H1 (cell line): Measurements from ENCODE around the gene RCE1. TPM values are rescaled to one million over a fixed set of nuclear protein-coding genes. Genes with fewer than 3 reads are reported as not detected.

Source experiments
- CTCF ChIA-PET: fragments of 300-600 bp; sonication (Branson Sonifier 250); formaldehyde crosslinking; loops from one replicate; lab custom pipeline; 2021; ENCODE audit not compliant: partially characterized antibody; lab: Charles Lee
- POLR2A ChIA-PET: fragments of 300-600 bp; sonication (Branson Sonifier 250); formaldehyde crosslinking; loops from one replicate; lab custom pipeline; 2021; ENCODE audit warnings: inconsistent platforms; ENCODE audit not compliant: partially characterized antibody; lab: Charles Lee
- DNase-seq, 2 experiments: peaks; one replicate each; pipeline versions ENCODE4 v3.0.0 to v3.0.0-alpha.2; 2010 to 2022; ENCODE audit warnings: low spot score in 2 of 2, low read depth in 1 of 2, mixed read lengths in 1 of 2
- FAIRE-seq: peaks from 2 replicates; lab custom pipeline; 2011; peaks lifted over from hg19 to GRCh38; lab: Jason Lieb, UNC
- H2AFZ ChIP-seq: 2 replicates; pipeline ENCODE4 v1.8.1; 2012; ENCODE audit warnings: low read length, inconsistent platforms
- H2AK5ac ChIP-seq: 2 replicates; pipeline ENCODE4 v1.6.1; 2013; ENCODE audit warnings: low read depth, low read length
- H2BK120ac ChIP-seq: replicated peaks from 2 replicates; pipeline ENCODE3; 2013; ENCODE audit warnings: low read depth, low read length, inconsistent platforms
- H2BK12ac ChIP-seq: 2 replicates; pipeline ENCODE4 v1.6.1; 2013; ENCODE audit warnings: low read depth, low read length
- H2BK15ac ChIP-seq: 2 replicates; pipeline ENCODE4 v1.6.1; 2013; ENCODE audit warnings: low read length
- H2BK20ac ChIP-seq: 2 replicates; pipeline ENCODE4 v1.6.1; 2013; ENCODE audit warnings: low read length
- H2BK5ac ChIP-seq: 2 replicates; pipeline ENCODE4 v1.6.1; 2013; ENCODE audit warnings: low read depth, low read length
- H3K14ac ChIP-seq: 2 replicates; pipeline ENCODE4 v1.6.1; 2013; ENCODE audit warnings: inconsistent platforms; ENCODE audit not compliant: insufficient read length
- H3K18ac ChIP-seq: 2 replicates; pipeline ENCODE4 v1.6.1; 2013; ENCODE audit warnings: low read length; ENCODE audit errors: extremely low read depth
- H3K23ac ChIP-seq: 2 replicates; pipeline ENCODE4 v1.6.1; 2013; ENCODE audit warnings: inconsistent platforms; ENCODE audit not compliant: insufficient read length
- H3K23me2 ChIP-seq: 2 replicates; pipeline ENCODE4 v1.6.1; 2013; ENCODE audit warnings: low read depth, low read length
- H3K27ac ChIP-seq: 2 replicates; pipeline ENCODE4 v1.6.1; 2011; ENCODE audit warnings: low read depth, low read length, inconsistent platforms
- H3K27me3 ChIP-seq, 4 experiments: replicated peaks in 1 of 4; 1 replicate in 1 of 4; 2 replicates in 3 of 4; pipeline versions ENCODE4 v1.6.1 to v1.8.1; 2011 to 2013; ENCODE audit warnings: low read length in 3 of 4, mild to moderate bottlenecking in 3 of 4, inconsistent platforms in 2 of 4, mixed read lengths in 2 of 4, moderate library complexity in 1 of 4; ENCODE audit not compliant: control insufficient read depth in 3 of 4, insufficient read depth in 3 of 4; ENCODE audit errors: extremely low read depth in 1 of 4
- H3K36me3 ChIP-seq, 4 experiments: 2 replicates each; pipeline versions ENCODE4 v1.6.1 to v1.8.1; 2011 to 2013; ENCODE audit warnings: mild to moderate bottlenecking in 4 of 4, low read length in 3 of 4, moderate library complexity in 2 of 4, control low read depth in 1 of 4, inconsistent platforms in 1 of 4; ENCODE audit not compliant: insufficient read depth in 4 of 4, control insufficient read depth in 2 of 4
- H3K4ac ChIP-seq: replicated peaks from 2 replicates; pipeline ENCODE3; 2013; ENCODE audit warnings: low read length, low read depth, mixed read lengths, inconsistent platforms; ENCODE audit not compliant: insufficient read length
- H3K4me1 ChIP-seq, 4 experiments: replicated peaks in 1 of 4; 1 replicate in 1 of 4; 2 replicates in 3 of 4; pipeline versions ENCODE4 v1.6.1 to v1.8.1; 2011 to 2013; ENCODE audit warnings: low read length in 3 of 4, inconsistent platforms in 2 of 4, mixed read lengths in 1 of 4; ENCODE audit not compliant: insufficient read depth in 4 of 4, control insufficient read depth in 3 of 4
- H3K4me2 ChIP-seq, 2 experiments: 2 replicates each; pipeline versions ENCODE4 v1.6.1 to v1.8.1; 2011 to 2013; ENCODE audit warnings: low read depth in 2 of 2, low read length in 2 of 2, control low read depth in 1 of 2, inconsistent platforms in 1 of 2, mild to moderate bottlenecking in 1 of 2; ENCODE audit not compliant: insufficient read depth in 1 of 2
- H3K4me3 ChIP-seq, 4 experiments: fragments of 200-600, 300-600 bp in 1 of 4; sonication (generic), shearing (Covaris generic), sonication (Bioruptor Twin) in 1 of 4; 2 replicates each; pipeline versions ENCODE4 v1.5.1 to v1.8.1; 2011 to 2016; ENCODE audit warnings: low read length in 4 of 4, low read depth in 3 of 4, control low read depth in 2 of 4, inconsistent platforms in 2 of 4, mild to moderate bottlenecking in 2 of 4, mixed read lengths in 1 of 4, moderate library complexity in 1 of 4; ENCODE audit not compliant: insufficient read depth in 2 of 4; ENCODE audit errors: extremely low read depth in 1 of 4
- H3K56ac ChIP-seq: replicated peaks from 2 replicates; pipeline ENCODE3; 2013; ENCODE audit warnings: low read depth, mild to moderate bottlenecking, mixed read lengths, low read length, inconsistent platforms; ENCODE audit not compliant: insufficient read length
- H3K79me1 ChIP-seq: 2 replicates; pipeline ENCODE4 v1.6.1; 2013; ENCODE audit warnings: low read depth, low read length, control low read depth
- H3K79me2 ChIP-seq, 2 experiments: 2 replicates each; pipeline versions ENCODE4 v1.6.1 to v1.8.1; 2012 to 2013; ENCODE audit warnings: low read length in 2 of 2, mild to moderate bottlenecking in 2 of 2, inconsistent platforms in 1 of 2; ENCODE audit not compliant: insufficient read depth in 2 of 2, control insufficient read depth in 1 of 2
- H3K9ac ChIP-seq, 4 experiments: replicated peaks in 1 of 4; 1 replicate in 1 of 4; 2 replicates in 3 of 4; pipeline versions ENCODE4 v1.6.1 to v1.8.1; 2011 to 2013; ENCODE audit warnings: low read depth in 3 of 4, low read length in 3 of 4, control low read depth in 2 of 4, mild to moderate bottlenecking in 2 of 4, moderate library complexity in 2 of 4, inconsistent platforms in 1 of 4; ENCODE audit errors: extremely low read depth in 1 of 4
- H3K9me3 ChIP-seq, 2 experiments: 2 replicates each; pipeline versions ENCODE4 v1.6.1 to v1.8.1; 2012 to 2013; ENCODE audit warnings: mild to moderate bottlenecking in 2 of 2, moderate library complexity in 2 of 2, control low read depth in 1 of 2, inconsistent platforms in 1 of 2, low read depth in 1 of 2, low read length in 1 of 2, mixed read lengths in 1 of 2; ENCODE audit not compliant: insufficient read depth in 2 of 2
- H4K20me1 ChIP-seq, 2 experiments: replicated peaks in 1 of 2; 2 replicates each; pipeline versions ENCODE3 to v1.8.1; 2011 to 2013; ENCODE audit warnings: inconsistent platforms in 2 of 2, low read length in 2 of 2, mild to moderate bottlenecking in 1 of 2; ENCODE audit not compliant: insufficient read depth in 2 of 2, control insufficient read depth in 1 of 2
- H4K5ac ChIP-seq: 2 replicates; pipeline ENCODE4 v1.6.1; 2013; ENCODE audit warnings: low read length, low read depth, mixed read lengths, inconsistent platforms; ENCODE audit not compliant: insufficient read length
- H4K8ac ChIP-seq: 2 replicates; pipeline ENCODE4 v1.8.0; 2013; ENCODE audit warnings: mild to moderate bottlenecking, moderate library complexity, low read length, inconsistent platforms; ENCODE audit not compliant: insufficient read depth; ENCODE audit errors: extremely low read depth
- H4K91ac ChIP-seq: replicated peaks from 2 replicates; pipeline ENCODE3; 2013; ENCODE audit warnings: low read length, mixed read lengths, inconsistent platforms; ENCODE audit not compliant: insufficient read length
- CEBPB ChIP-seq: IDR thresholded peaks from 2 replicates; pipeline ENCODE4 v1.6.1; 2012; ENCODE audit warnings: low read depth, low read length
- CHD2 ChIP-seq: IDR thresholded peaks from 2 replicates; pipeline ENCODE4 v1.6.1; 2012; ENCODE audit warnings: low read length, improper control_type of control experiment
- CTCF ChIP-seq, 3 experiments: IDR thresholded peaks; 1 replicate in 2 of 3; 2 replicates in 1 of 3; pipeline versions ENCODE4 v1.5.1 to v1.6.1; 2011; ENCODE audit warnings: low read length in 3 of 3, mild to moderate bottlenecking in 3 of 3, inconsistent platforms in 2 of 3, low read depth in 1 of 3, moderate library complexity in 1 of 3; ENCODE audit not compliant: insufficient read depth in 1 of 3; ENCODE audit errors: control extremely low read depth in 1 of 3
- GTF2F1 ChIP-seq: IDR thresholded peaks from 2 replicates; pipeline ENCODE4 v1.6.1; 2012; ENCODE audit warnings: low read depth, low read length, improper control_type of control experiment, borderline replicate concordance
- KDM5A ChIP-seq: fragments of 200-600 bp; IDR thresholded peaks from 2 replicates; pipeline ENCODE4 v1.7.1; 2012; ENCODE audit warnings: mild to moderate bottlenecking, low read length, inconsistent platforms, mixed read lengths
- NANOG ChIP-seq: IDR thresholded peaks from 2 replicates; pipeline ENCODE4 v1.6.1; 2011; ENCODE audit warnings: low read length, low read depth, mild to moderate bottlenecking, inconsistent platforms; ENCODE audit not compliant: insufficient read depth, poor library complexity, severe bottlenecking
- POU5F1 ChIP-seq: IDR thresholded peaks from 2 replicates; pipeline ENCODE4 v1.6.1; 2011; ENCODE audit warnings: low read depth, mild to moderate bottlenecking, low read length, moderate library complexity
- RNF2 ChIP-seq: fragments of 200-900, 300-1000 bp; sonication (generic); IDR thresholded peaks from 2 replicates; pipeline ENCODE4 v1.7.1; 2016; ENCODE audit warnings: borderline replicate concordance, low read depth, mild to moderate bottlenecking, antibody characterized with exemption, low read length; ENCODE audit not compliant: poor library complexity, severe bottlenecking; ENCODE audit errors: missing control alignments
- SIRT6 ChIP-seq: IDR thresholded peaks from one replicate; pipeline ENCODE4 v1.7.1; 2012; ENCODE audit warnings: low read length, inconsistent platforms
- SP4 ChIP-seq: IDR thresholded peaks from 2 replicates; pipeline ENCODE4 v1.6.1; 2012; ENCODE audit warnings: low read length, inconsistent platforms
- WGBS, 2 experiments: shearing (Covaris generic) in 1 of 2; methylation state at CpG; one replicate each; pipeline versions ENCODE4 v1.1.6 to v1.1.7; 2013 to 2015; ENCODE audit warnings: low lambda C conversion rate in 2 of 2, mixed read lengths in 2 of 2, inconsistent platforms in 1 of 2, low coverage in 1 of 2, missing lambda C conversion rate in 1 of 2; ENCODE audit not compliant: insufficient replicate concordance in 2 of 2, insufficient coverage in 1 of 2, insufficient read length in 1 of 2; ENCODE audit errors: extremely low coverage in 1 of 2, missing lambda C conversion rate in 1 of 2; 5-methylcytosine and 5-hydroxymethylcytosine counted together
- polyA plus RNA-seq, 7 experiments: library from polyadenylated mRNA; depleted of rRNA in 3 of 7; stranded (reverse) in 5 of 7; unstranded in 2 of 7; fragments of >200 nt in 5 of 7; fragments of 200-250 nt in 2 of 7; gene quantifications; 1 replicate in 5 of 7; 2 replicates in 1 of 7; 4 replicates in 1 of 7; pipeline versions ENCODE4 v1.2.1 to v1.2.3, GENCODE V29; 2011 to 2013; ENCODE audit warnings: missing spikeins in 2 of 7, mixed read lengths in 2 of 7
- total RNA-seq: library from RNA; stranded (reverse); fragmentation: NEBNext Ultra II Directional; extraction: Animal tissue kit (Norgen Biotek cat#: 25700); gene quantifications from 2 replicates; pipeline ENCODE4 v1.2.1, GENCODE V29; 2021
- TF ChIP-seq, protein P1 (sequence below): IDR thresholded peaks from 2 replicates; pipeline ENCODE4 v1.6.1; 2011; ENCODE audit warnings: low read length, improper control_type of control experiment

RCE1 gene
- total and polyA plus RNA-seq, 2 of the 8 experiments (the other 6 are each of a cell fraction or from before 2014, with no cell fraction given) = 35.8 to 84.8 TPM

DNA sequence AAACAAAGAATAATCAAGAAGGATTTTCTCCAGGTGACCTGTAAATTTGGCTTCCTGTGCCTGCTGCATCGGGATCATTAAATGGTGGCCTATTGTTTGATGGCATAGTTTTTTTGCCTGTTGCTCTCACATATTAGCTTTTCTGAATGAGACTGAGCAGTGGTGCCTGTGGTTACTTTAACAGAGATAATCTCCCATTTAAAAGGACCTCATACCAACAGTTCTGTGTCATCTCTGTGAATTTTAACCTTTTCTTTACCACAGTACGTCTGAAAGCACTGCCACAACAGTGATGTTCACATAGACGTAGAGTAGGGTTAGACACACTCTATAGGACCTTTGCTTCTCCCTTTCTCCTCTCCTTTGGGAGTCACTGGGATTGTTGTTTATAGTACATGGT, 22.9 kb upstream of the RCE1 start:
- Histone ChIP-seq H2BK5ac (no peak overlapping the region), H4K20me1 (no peaks in the 10 kb centered on the region), H3K18ac (no peak overlapping the region), H2BK20ac (no peak overlapping the region), H3K4me1 (no peaks in the 10 kb centered on the region), H4K91ac (no peak overlapping the region), H4K8ac (no peak overlapping the region), H3K79me1 (no peaks in the 10 kb centered on the region), H3K14ac (no peak overlapping the region), H3K23me2 (no peaks in the 10 kb centered on the region), H3K4me2 (no peak overlapping the region), H3K23ac (no peak overlapping the region), H3K27me3 (no peaks in the 10 kb centered on the region), H3K36me3 (peaks cover 2 to 12% (median 3%) of the 10 kb centered on the region in 4 experiments; a peak in 3 of 8 replicates), H2BK120ac (no peak overlapping the region), H2BK15ac (no peak overlapping the region), H2AFZ (no peak overlapping the region), H3K56ac (no peak overlapping the region), H3K4ac (no peak overlapping the region), H3K4me3 (no peak overlapping the region), H3K9me3 (no peaks in the 10 kb centered on the region), H2AK5ac (no peak overlapping the region), H3K9ac (no peak overlapping the region), H3K27ac (no peak overlapping the region), H2BK12ac (no peak overlapping the region), H4K5ac (no peak overlapping the region), H3K79me2 (no peaks in the 10 kb centered on the region)
- DNase-seq = no peak
- FAIRE-seq = no peak
- CTCF ChIA-PET = interaction anchor here (1.0 to 2.1 kb wide), 3 partner anchors 18 to 128 kb away, joined by 3 to 6 read pairs (median 5); no protein-coding TSS in a partner anchor
- 88% methylated on average over 3 of the region's 3 CpGs; no CpG with 5 or more reads in 1 of the 2 experiments for WGBS, 2 experiments
- POLR2A ChIA-PET = no interaction called here
- TF ChIP-seq, protein P1, sequence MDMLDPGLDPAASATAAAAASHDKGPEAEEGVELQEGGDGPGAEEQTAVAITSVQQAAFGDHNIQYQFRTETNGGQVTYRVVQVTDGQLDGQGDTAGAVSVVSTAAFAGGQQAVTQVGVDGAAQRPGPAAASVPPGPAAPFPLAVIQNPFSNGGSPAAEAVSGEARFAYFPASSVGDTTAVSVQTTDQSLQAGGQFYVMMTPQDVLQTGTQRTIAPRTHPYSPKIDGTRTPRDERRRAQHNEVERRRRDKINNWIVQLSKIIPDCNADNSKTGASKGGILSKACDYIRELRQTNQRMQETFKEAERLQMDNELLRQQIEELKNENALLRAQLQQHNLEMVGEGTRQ = no peak
- TF ChIP-seq CTCF (IDR thresholded peaks at IDR 0.05; ENCODE audit: control extremely low read depth in 1 of 3, insufficient read depth in 1 of 3, low read depth in 1 of 3, low read length in 3 of 3) (no peak), CHD2 (no peak), POU5F1 (no peak), RNF2 (no peak), NANOG (no peak), GTF2F1 (no peak), SIRT6 (no peak), CEBPB (no peak), SP4 (no peak), KDM5A (no peak)
